Measurements from ENCODE around the gene PSMB7. TPM values are rescaled to one million over a fixed set of nuclear protein-coding genes. Genes with fewer than 3 reads are reported as not detected.

The PSMB7 gene
- total RNA-seq, 2 donors from 2014 or later = 105 to 175 TPM

DNA sequence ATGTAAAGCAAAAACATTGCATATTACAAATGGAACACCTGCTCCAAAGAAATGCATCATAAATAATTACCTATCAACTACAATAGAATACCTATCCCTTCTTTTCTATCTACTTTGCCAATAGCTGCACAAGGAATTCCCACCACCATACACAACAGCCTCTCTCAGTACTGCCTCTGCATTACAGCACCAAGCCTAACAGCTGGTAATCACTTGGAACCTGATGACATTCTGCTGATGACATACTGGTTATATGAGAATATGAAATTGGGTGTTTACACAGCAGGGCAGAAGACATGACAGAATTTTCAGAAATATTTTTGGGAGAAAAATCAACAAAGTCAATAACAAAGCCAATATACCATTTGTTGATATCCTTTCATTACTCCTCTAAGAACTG, 43.2 kb downstream of the PSMB7 start:
- H3K36me3 Mint-ChIP-seq (ENCODE audit: low read depth) = peaks cover 57% of the 10 kb centered on the region
- H3K4me1 Mint-ChIP-seq = peaks cover 26% of the 10 kb centered on the region
- H3K27ac Mint-ChIP-seq = peak overlapping the region; percentile 1
- H3K9me3 Mint-ChIP-seq = no peaks in the 10 kb centered on the region
- no peak overlapping the region for H3K4me3 Mint-ChIP-seq
- no peak for ATAC-seq (replicated peaks)
- no peaks in the 10 kb centered on the region for H3K27me3 Mint-ChIP-seq

DNA sequence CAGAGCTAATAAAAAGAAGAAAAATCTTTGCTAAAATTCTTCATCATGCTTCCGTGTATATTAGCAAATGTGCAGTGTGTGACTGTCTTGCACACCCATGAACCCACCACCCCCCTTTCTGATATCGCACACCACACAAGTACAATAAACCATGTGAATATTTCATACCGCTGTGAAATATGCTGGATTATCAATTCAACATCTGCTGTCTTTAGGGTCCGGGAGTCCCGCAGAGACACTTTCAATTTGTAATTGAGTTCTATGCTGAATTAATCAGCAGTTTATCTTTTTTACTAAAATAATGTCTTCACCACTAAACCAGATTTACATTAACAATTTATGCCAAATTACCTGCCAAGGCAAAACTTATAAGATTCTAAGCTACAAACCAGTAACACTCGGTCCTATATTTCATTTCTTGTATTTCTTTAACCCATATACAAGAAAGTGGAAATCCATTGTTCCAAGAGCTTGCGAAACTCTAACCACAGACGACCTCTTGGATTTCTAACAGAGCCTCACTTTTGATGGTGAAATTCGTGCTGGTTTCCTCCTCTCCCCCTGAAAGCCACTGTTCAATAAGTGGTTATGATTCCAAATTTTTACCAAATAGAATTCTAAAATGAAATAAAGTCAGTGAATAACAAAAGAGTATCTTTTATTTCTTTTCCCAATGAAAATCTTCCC, 44.2 kb downstream of the PSMB7 start:
- ATAC-seq (replicated peaks) = no peak
- no peaks in the 10 kb centered on the region for H3K27me3 Mint-ChIP-seq
- H3K27ac Mint-ChIP-seq = peak overlapping the region; percentile 1
- no peaks in the 10 kb centered on the region for H3K9me3 Mint-ChIP-seq
- peaks cover 29% of the 10 kb centered on the region for H3K4me1 Mint-ChIP-seq
- H3K36me3 Mint-ChIP-seq (ENCODE audit: low read depth) = peaks cover 47% of the 10 kb centered on the region
- H3K4me3 Mint-ChIP-seq = no peak overlapping the region

DNA sequence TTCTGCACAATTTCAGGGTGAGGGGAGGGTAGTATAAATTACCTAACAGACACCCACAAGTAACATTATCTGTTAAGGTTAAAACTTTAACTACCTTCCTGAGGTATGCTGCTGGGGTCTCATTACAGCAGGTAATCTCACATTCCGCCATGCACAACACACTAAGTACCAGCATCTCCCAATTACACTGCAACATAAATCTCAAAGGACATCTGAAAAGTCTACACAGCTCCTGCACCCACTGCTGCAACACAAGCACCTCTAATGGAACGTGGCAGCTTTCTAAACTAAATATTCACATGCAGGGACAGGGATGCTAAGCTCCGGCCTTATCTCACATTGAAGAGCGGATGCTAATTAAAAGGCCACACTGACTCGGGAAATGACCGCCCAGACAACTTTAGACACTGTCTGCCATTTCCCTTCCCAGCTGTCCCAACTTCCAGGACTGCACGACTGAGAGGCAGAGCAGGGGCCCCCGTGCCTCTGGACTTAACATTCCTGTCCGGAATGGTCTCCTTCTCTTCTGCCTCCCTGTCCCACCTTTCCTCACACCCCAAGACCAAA, 45.9 kb downstream of the PSMB7 start:
- no peaks in the 10 kb centered on the region for H3K27me3 Mint-ChIP-seq
- H3K27ac Mint-ChIP-seq = peak overlapping the region; percentile 60

DNA sequence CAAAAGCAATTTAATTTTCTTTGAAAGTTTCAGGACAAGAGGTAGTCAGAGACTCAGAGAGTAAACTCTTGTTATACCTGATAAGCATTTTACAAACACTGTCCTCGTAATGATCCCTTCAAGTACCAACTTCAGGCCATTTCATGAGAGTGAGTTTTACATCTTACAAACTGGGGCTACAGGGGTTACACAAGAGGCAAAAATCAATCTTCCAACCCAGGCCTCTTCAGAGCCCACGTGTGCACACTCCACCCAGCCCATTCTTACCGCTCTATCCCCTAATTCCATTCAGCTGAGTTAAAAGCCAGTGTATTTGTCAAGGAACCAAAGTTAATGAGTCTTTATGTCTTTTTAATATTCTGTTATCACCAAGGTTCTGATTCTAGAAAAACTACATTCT, 46.5 kb downstream of the PSMB7 start:
- H3K4me1 Mint-ChIP-seq = peaks cover 32% of the 10 kb centered on the region
- no peaks in the 10 kb centered on the region for H3K9me3 Mint-ChIP-seq
- H3K27ac Mint-ChIP-seq = peak overlapping the region; percentile 60
- no peak for ATAC-seq (replicated peaks)
- peaks cover 48% of the 10 kb centered on the region for H3K36me3 Mint-ChIP-seq (ENCODE audit: low read depth)
- H3K27me3 Mint-ChIP-seq = no peaks in the 10 kb centered on the region
- no peak overlapping the region for H3K4me3 Mint-ChIP-seq

More for the DNA sequence above, 45.9 kb downstream of the PSMB7 start:
- Mint-ChIP-seq H3K4me3 (no peak overlapping the region), H3K36me3 (ENCODE audit: low read depth) (peaks cover 49% of the 10 kb centered on the region), H3K9me3 (no peaks in the 10 kb centered on the region), H3K4me1 (peaks cover 36% of the 10 kb centered on the region)
- ATAC-seq (replicated peaks) = no peak

- peaks cover 40% of the 10 kb centered on the region for H3K36me3 Mint-ChIP-seq (ENCODE audit: low read depth)
- H3K9me3 Mint-ChIP-seq = no peaks in the 10 kb centered on the region
- ATAC-seq (replicated peaks) = peak; percentile 45
- H3K27me3 Mint-ChIP-seq = no peaks in the 10 kb centered on the region
- peaks cover 30% of the 10 kb centered on the region for H3K4me1 Mint-ChIP-seq
- no peak overlapping the region for H3K27ac Mint-ChIP-seq
- H3K4me3 Mint-ChIP-seq = no peak overlapping the region
Measured at GRCh38 chr9:124366476-124367220, 48.6 kb downstream of the PSMB7 start.

GRCh38 chr9:124365036-124365435, 50.2 kb downstream of the PSMB7 start:
- no peak for ATAC-seq (replicated peaks)
- Mint-ChIP-seq H3K9me3 (no peaks in the 10 kb centered on the region), H3K27ac (peak overlapping the region; percentile 17), H3K27me3 (no peaks in the 10 kb centered on the region), H3K36me3 (ENCODE audit: low read depth) (peaks cover 31% of the 10 kb centered on the region), H3K4me1 (peaks cover 38% of the 10 kb centered on the region), H3K4me3 (no peak overlapping the region)

DNA sequence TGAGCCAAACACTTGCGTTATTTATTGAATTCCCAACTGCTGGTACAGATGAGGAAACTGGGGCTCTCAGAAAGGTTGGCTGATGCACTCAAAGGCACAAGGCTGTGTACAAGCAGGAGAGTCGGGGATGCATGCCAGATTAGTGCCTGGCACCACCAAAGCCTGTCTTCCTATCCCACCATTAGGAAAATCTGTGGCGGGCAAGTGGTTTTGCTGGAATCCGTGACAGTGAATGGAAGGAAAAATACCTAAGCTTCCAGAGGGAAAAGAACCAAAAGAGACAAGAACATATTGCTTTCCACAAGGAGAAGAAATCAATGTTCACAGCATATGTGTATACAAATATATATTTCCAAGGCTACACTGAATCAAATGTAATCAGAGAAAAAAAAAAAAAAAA, 51.1 kb downstream of the PSMB7 start:
- peaks cover 31% of the 10 kb centered on the region for H3K36me3 Mint-ChIP-seq (ENCODE audit: low read depth)
- no peaks in the 10 kb centered on the region for H3K27me3 Mint-ChIP-seq
- H3K9me3 Mint-ChIP-seq = no peaks in the 10 kb centered on the region
- peaks cover 40% of the 10 kb centered on the region for H3K4me1 Mint-ChIP-seq
- no peak for ATAC-seq (replicated peaks)
- no peak overlapping the region for H3K27ac Mint-ChIP-seq
- no peak overlapping the region for H3K4me3 Mint-ChIP-seq

- Mint-ChIP-seq H3K4me3 (no peak overlapping the region), H3K27me3 (no peaks in the 10 kb centered on the region)
Measured at GRCh38 chr9:124363326-124364096, 51.7 kb downstream of the PSMB7 start.

GRCh38 chr9:124361128-124361527, 54.1 kb downstream of the PSMB7 start:
- peaks cover 35% of the 10 kb centered on the region for H3K4me1 Mint-ChIP-seq
- no peak overlapping the region for H3K4me3 Mint-ChIP-seq
- H3K36me3 Mint-ChIP-seq (ENCODE audit: low read depth) = peaks cover 47% of the 10 kb centered on the region
- no peak for ATAC-seq (replicated peaks)
- no peaks in the 10 kb centered on the region for H3K27me3 Mint-ChIP-seq
- H3K27ac Mint-ChIP-seq = peak overlapping the region; percentile 85
- no peaks in the 10 kb centered on the region for H3K9me3 Mint-ChIP-seq

More at GRCh38 chr9:124363326-124364096, 51.7 kb downstream of the PSMB7 start:
- Mint-ChIP-seq H3K36me3 (ENCODE audit: low read depth) (peaks cover 31% of the 10 kb centered on the region), H3K4me1 (peaks cover 38% of the 10 kb centered on the region), H3K27ac (no peak overlapping the region), H3K9me3 (no peaks in the 10 kb centered on the region)
- ATAC-seq (replicated peaks) = no peak

DNA sequence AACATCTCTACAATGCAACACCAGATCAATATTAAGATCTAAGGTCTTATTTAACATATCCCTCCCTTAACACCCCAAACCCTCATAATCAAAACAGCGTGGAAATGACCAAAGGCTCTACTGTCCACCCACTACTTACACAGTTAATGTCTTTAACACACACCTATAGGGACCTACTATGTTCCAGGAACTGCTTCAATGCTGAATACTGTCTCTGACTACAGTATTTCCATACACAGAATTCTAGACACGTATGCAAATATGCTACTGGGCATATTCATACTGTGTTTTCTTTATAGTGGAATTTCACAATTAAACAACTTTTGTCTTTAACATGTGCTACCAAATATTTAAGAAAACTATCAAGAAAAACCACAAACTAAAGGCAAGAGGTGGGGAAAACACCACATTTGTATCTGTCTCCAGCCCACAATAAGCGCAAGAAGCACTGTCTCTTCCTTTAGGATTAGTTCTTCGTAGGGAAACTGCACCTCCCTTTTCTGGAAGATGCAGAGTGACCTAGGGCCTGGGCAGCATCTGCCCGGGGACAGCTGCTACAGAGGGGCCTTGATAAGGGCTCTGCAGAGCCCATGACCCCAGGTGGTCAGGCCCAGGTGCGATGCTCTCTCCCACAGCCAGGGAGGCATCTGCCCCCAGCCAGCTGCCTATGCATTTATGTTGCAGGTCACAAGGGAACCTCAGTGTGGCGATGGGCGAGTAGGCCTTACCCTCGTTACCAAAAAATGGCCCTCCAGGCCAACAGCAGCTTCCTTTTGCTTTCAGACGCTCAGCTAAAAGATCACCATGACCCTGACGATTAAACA, 55.2 kb downstream of the PSMB7 start:
- Mint-ChIP-seq H3K36me3 (ENCODE audit: low read depth) (peaks cover 43% of the 10 kb centered on the region), H3K4me3 (no peak overlapping the region), H3K9me3 (no peaks in the 10 kb centered on the region), H3K27me3 (no peaks in the 10 kb centered on the region), H3K27ac (peak overlapping the region; percentile 85), H3K4me1 (peaks cover 32% of the 10 kb centered on the region)
- ATAC-seq (replicated peaks) = peak; percentile 58

GRCh38 chr9:124359426-124359825, 55.8 kb downstream of the PSMB7 start:
- Mint-ChIP-seq H3K27me3 (no peaks in the 10 kb centered on the region), H3K27ac (peak overlapping the region; percentile 85), H3K36me3 (ENCODE audit: low read depth) (peaks cover 42% of the 10 kb centered on the region), H3K4me1 (peaks cover 28% of the 10 kb centered on the region), H3K9me3 (no peaks in the 10 kb centered on the region), H3K4me3 (no peak overlapping the region)
- no peak for ATAC-seq (replicated peaks)

- Mint-ChIP-seq H3K27ac (peak overlapping the region; percentile 62), H3K4me3 (no peak overlapping the region), H3K36me3 (ENCODE audit: low read depth) (peaks cover 42% of the 10 kb centered on the region), H3K9me3 (no peaks in the 10 kb centered on the region), H3K4me1 (peaks cover 28% of the 10 kb centered on the region), H3K27me3 (no peaks in the 10 kb centered on the region)
- no peak for ATAC-seq (replicated peaks)
Measured at GRCh38 chr9:124358631-124359030, 56.6 kb downstream of the PSMB7 start.

DNA sequence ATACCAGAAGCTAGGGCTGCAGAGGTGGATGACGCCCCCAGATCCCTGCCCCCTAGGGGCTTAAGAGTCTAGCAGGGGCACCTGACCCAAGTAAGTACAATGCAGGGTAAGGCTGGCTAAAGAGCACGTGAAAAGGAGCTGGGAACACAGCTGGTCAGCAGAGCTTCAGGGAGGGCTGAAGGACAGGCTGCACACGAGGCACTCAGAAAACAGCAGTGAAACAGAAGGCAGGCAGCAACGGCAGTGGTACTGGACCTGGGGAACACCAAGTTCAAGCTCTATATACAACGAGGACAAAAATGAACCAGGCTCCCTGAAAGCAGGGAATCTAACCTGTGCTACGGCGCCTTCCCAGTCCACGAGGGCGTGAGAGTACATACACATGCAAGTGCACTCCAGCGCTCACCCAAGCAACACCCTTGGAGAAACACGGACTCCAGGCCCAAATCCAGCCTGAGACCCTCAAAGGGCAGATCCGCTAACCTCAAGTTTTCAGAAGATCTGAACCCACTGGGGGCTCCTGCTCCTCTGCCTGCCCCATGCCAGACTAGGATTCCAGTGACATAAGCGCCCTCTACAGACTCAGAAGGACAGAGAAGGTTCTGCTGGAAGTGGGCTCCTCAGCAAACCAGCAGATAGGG, 57.4 kb downstream of the PSMB7 start:
- Mint-ChIP-seq H3K9me3 (no peaks in the 10 kb centered on the region), H3K4me3 (peak overlapping the region; percentile 1), H3K36me3 (ENCODE audit: low read depth) (peaks cover 43% of the 10 kb centered on the region), H3K27ac (peak overlapping the region; percentile 56), H3K27me3 (no peaks in the 10 kb centered on the region), H3K4me1 (peaks cover 26% of the 10 kb centered on the region)
- ATAC-seq (replicated peaks) = no peak
